GM21786 (cell line): ENCODE measurements around the gene RAP1GAP2.
"Not testable (repeated sequence)": the region's sequence is repeated elsewhere in the genome, so short reads cannot be mapped to it uniquely, and the experiment has no call there.

Source experiments
- ATAC-seq: cut with Tn5 transposase; IDR thresholded peaks from one replicate; pipeline ENCODE4 v1.9.1; 2021; ENCODE audit not compliant: unreplicated experiment

Gene RAP1GAP2

GRCh38 chr17:2880050-2880449, 83.8 kb downstream of the RAP1GAP2 start:
- no peak for ATAC-seq

GRCh38 chr17:2881295-2881694, 85.1 kb downstream of the RAP1GAP2 start:
- no peak for ATAC-seq

- no peak for ATAC-seq
Observed at GRCh38 chr17:2883544-2884213, 87.4 kb downstream of the RAP1GAP2 start.

- no peak for ATAC-seq
Observed at GRCh38 chr17:2885733-2886132, 89.5 kb downstream of the RAP1GAP2 start.

- ATAC-seq = no peak
Observed at GRCh38 chr17:2888326-2888725, 92.1 kb downstream of the RAP1GAP2 start.

GRCh38 chr17:2889256-2889655, 93.0 kb downstream of the RAP1GAP2 start:
- no peak for ATAC-seq

- not testable (repeated sequence) for ATAC-seq
Observed at GRCh38 chr17:2890778-2891177, 94.5 kb downstream of the RAP1GAP2 start.

- ATAC-seq = no peak
Observed at GRCh38 chr17:2892305-2892971, 96.2 kb downstream of the RAP1GAP2 start.

GRCh38 chr17:2893422-2893914, 97.2 kb downstream of the RAP1GAP2 start:
- no peak for ATAC-seq

GRCh38 chr17:2894782-2895181, 98.5 kb downstream of the RAP1GAP2 start:
- no peak for ATAC-seq

- no peak for ATAC-seq
Observed at GRCh38 chr17:2897605-2898004, 101.4 kb downstream of the RAP1GAP2 start.

GRCh38 chr17:2898255-2898926, 102.2 kb downstream of the RAP1GAP2 start:
- ATAC-seq = no peak

GRCh38 chr17:2899906-2900305, 103.7 kb downstream of the RAP1GAP2 start:
- ATAC-seq = no peak

GRCh38 chr17:2900842-2901241, 104.6 kb downstream of the RAP1GAP2 start:
- no peak for ATAC-seq

GRCh38 chr17:2901582-2901981, 105.3 kb downstream of the RAP1GAP2 start:
- ATAC-seq = no peak

GRCh38 chr17:2902546-2902945, 106.3 kb downstream of the RAP1GAP2 start:
- no peak for ATAC-seq

- ATAC-seq = no peak
Observed at GRCh38 chr17:2903193-2903974, 107.1 kb downstream of the RAP1GAP2 start.

- ATAC-seq = no peak
Observed at GRCh38 chr17:2904135-2904534, 107.9 kb downstream of the RAP1GAP2 start.

- no peak for ATAC-seq
Observed at GRCh38 chr17:2905269-2905668, 109.0 kb downstream of the RAP1GAP2 start.

- no peak for ATAC-seq
Observed at GRCh38 chr17:2905696-2906501, 109.7 kb downstream of the RAP1GAP2 start.
